Measurements from ENCODE around the gene SHB. TPM values are rescaled to one million over a fixed set of nuclear protein-coding genes. Genes with fewer than 3 reads are reported as not detected.

The SHB gene
- total and polyA plus RNA-seq, 2 of the 8 experiments (the other 6 are each of a cell fraction or from before 2014, with no cell fraction given): 4.1 to 12.6 TPM

GRCh38 chr9:38081356-38082108, 12.5 kb upstream of the SHB start:
- Histone ChIP-seq H2BK12ac (ENCODE audit: low read depth, low read length) (0 out of 2 replicates have a peak overlapping the region, but pooled peaks have one; percentile 5), H2BK15ac (ENCODE audit: low read length) (no peak overlapping the region; the same call in 1 of the 2 replicates), H3K4me2 (ENCODE audit: insufficient read depth in 1 of 2, low read depth in 2 of 2, low read length in 2 of 2) (no peak overlapping the region), H4K91ac (replicated peaks; ENCODE audit: insufficient read length, low read length) (no peak overlapping the region), H4K5ac (ENCODE audit: insufficient read length, low read depth, low read length) (no peak overlapping the region), H2AFZ (ENCODE audit: low read length) (no peak overlapping the region), H3K9me3 (ENCODE audit: insufficient read depth in 2 of 2, low read depth in 1 of 2, low read length in 1 of 2) (no peaks in the 10 kb centered on the region), H4K8ac (ENCODE audit: extremely low read depth, insufficient read depth, low read length) (no peak overlapping the region), H3K4me3 (ENCODE audit: extremely low read depth in 1 of 4, insufficient read depth in 2 of 4, low read depth in 3 of 4, low read length in 4 of 4) (no peak overlapping the region), H3K4me1 (replicated peaks in 1 of 4; ENCODE audit: control insufficient read depth in 3 of 4, insufficient read depth in 4 of 4, low read length in 3 of 4) (peaks cover 0 to 3% (median 0%) of the 10 kb centered on the region in 4 experiments; a peak in 2 of 7 replicates), H4K20me1 (replicated peaks in 1 of 2; ENCODE audit: control insufficient read depth in 1 of 2, insufficient read depth in 2 of 2, low read length in 2 of 2) (no peaks in the 10 kb centered on the region), H3K79me1 (ENCODE audit: low read depth, low read length) (no peaks in the 10 kb centered on the region), H3K56ac (replicated peaks; ENCODE audit: insufficient read length, low read depth, low read length) (no peak overlapping the region), H3K23me2 (ENCODE audit: low read depth, low read length) (no peaks in the 10 kb centered on the region), H2BK5ac (ENCODE audit: low read depth, low read length) (no peak overlapping the region), H3K18ac (ENCODE audit: extremely low read depth, low read length) (no peak overlapping the region), H3K23ac (ENCODE audit: insufficient read length) (no peak overlapping the region), H2BK120ac (replicated peaks; ENCODE audit: low read depth, low read length) (no peak overlapping the region), H3K14ac (ENCODE audit: insufficient read length) (no peak overlapping the region), H2AK5ac (ENCODE audit: low read depth, low read length) (no peak overlapping the region), H3K36me3 (ENCODE audit: control insufficient read depth in 2 of 4, insufficient read depth in 4 of 4, low read length in 3 of 4) (no peaks in the 10 kb centered on the region), H3K9ac (replicated peaks in 1 of 4; ENCODE audit: extremely low read depth in 1 of 4, low read depth in 3 of 4, low read length in 3 of 4) (no peak overlapping the region), H3K4ac (replicated peaks; ENCODE audit: insufficient read length, low read depth, low read length) (no peak overlapping the region), H2BK20ac (ENCODE audit: low read length) (no peak overlapping the region), H3K79me2 (ENCODE audit: control insufficient read depth in 1 of 2, insufficient read depth in 2 of 2, low read length in 2 of 2) (no peaks in the 10 kb centered on the region), H3K27me3 (replicated peaks in 1 of 4; ENCODE audit: control insufficient read depth in 3 of 4, extremely low read depth in 1 of 4, insufficient read depth in 3 of 4, low read length in 3 of 4) (no peaks in the 10 kb centered on the region; a peak in 1 of 7 replicates), H3K27ac (ENCODE audit: low read depth, low read length) (no peak overlapping the region)
- FAIRE-seq (no peak), DNase-seq (ENCODE audit: low read depth in 1 of 2, low spot score in 2 of 2) (no peak)
- 85% methylated on average over 8 of the region's 8 CpGs; no CpG with 5 or more reads in 1 of the 2 experiments for WGBS, 2 experiments (ENCODE audit: extremely low coverage in 1 of 2, insufficient coverage in 1 of 2, insufficient read length in 1 of 2, insufficient replicate concordance in 2 of 2, low coverage in 1 of 2, low lambda C conversion rate in 2 of 2, missing lambda C conversion rate in 1 of 2)
- POLR2A ChIA-PET (ENCODE audit: partially characterized antibody): no interaction called here
- CTCF ChIA-PET (ENCODE audit: partially characterized antibody): interaction anchor here (1.0 to 1.8 kb wide), 3 partner anchors 161 to 168 kb away, joined by 3 to 8 read pairs (median 5); no protein-coding TSS in a partner anchor
- no peak for TF ChIP-seq KDM1A (IDR thresholded peaks at IDR 0.05; ENCODE audit: borderline replicate concordance, low read length)
- TF ChIP-seq USF2 (IDR thresholded peaks at IDR 0.05; ENCODE audit: low read length): no peak
- no peak for TF ChIP-seq BCL11A (IDR thresholded peaks at IDR 0.05; ENCODE audit: low read depth in 2 of 2, low read length in 2 of 2)
- TF ChIP-seq TAF1 (IDR thresholded peaks at IDR 0.05; ENCODE audit: low read depth, low read length): no peak
- TF ChIP-seq CBX8 (IDR thresholded peaks at IDR 0.05; ENCODE audit: borderline replicate concordance, low read depth, low read length): no peak
- no peak for TF ChIP-seq NANOG (IDR thresholded peaks at IDR 0.05; ENCODE audit: insufficient read depth, low read depth, low read length, poor library complexity, severe bottlenecking)
- TF ChIP-seq EP300 (IDR thresholded peaks at IDR 0.05; ENCODE audit: borderline replicate concordance in 1 of 2, low read depth in 2 of 2, low read length in 2 of 2): no peak
- no peak for TF ChIP-seq CREB1 (IDR thresholded peaks at IDR 0.05)
- TF ChIP-seq MAFK (IDR thresholded peaks at IDR 0.05; ENCODE audit: low read depth, low read length): no peak
- no peak for TF ChIP-seq HDAC6 (IDR thresholded peaks at IDR 0.05; ENCODE audit: low read depth, low read length)
- TF ChIP-seq BRCA1 (IDR thresholded peaks at IDR 0.05; ENCODE audit: low read depth, low read length): no peak
- TF ChIP-seq JUND (IDR thresholded peaks at IDR 0.05; ENCODE audit: low read length): no peak
